ENCODE results near the gene IRF6. TPM values are rescaled to one million over a fixed set of nuclear protein-coding genes. Genes with fewer than 3 reads are reported as not detected.

IRF6 gene
- polyA plus RNA-seq, 1 donor from 2014 or later: not detected

GRCh38 chr1:209817691-209818090 is 11.7 kb upstream of the IRF6 start:
- no peak overlapping the region for H2AFZ ChIP-seq (ENCODE audit: low read depth, low read length)
- H3K27me3 ChIP-seq (ENCODE audit: insufficient read depth, low read depth, low read length): no peaks in the 10 kb centered on the region
- no peak overlapping the region for H3K9ac ChIP-seq (ENCODE audit: low read length)
- H3K79me2 ChIP-seq (replicated peaks; ENCODE audit: insufficient read depth, low read length): no peaks in the 10 kb centered on the region
- no peaks in the 10 kb centered on the region for H3F3A ChIP-seq (ENCODE audit: insufficient read depth, low read length, poor library complexity, severe bottlenecking)
- H4K20me1 ChIP-seq (ENCODE audit: insufficient read depth): no peaks in the 10 kb centered on the region
- no peaks in the 10 kb centered on the region for H3K9me2 ChIP-seq (ENCODE audit: insufficient read depth, low read length)
- no peak for TF ChIP-seq CTCF (IDR thresholded peaks at IDR 0.05; ENCODE audit: poor library complexity, severe bottlenecking)
- TF ChIP-seq POLR2AphosphoS5 (IDR thresholded peaks at IDR 0.05): no peak
- TF ChIP-seq SMC3 (conservative IDR thresholded peaks at IDR 0.05; ENCODE audit: poor library complexity): no peak
- TF ChIP-seq RAD21 (conservative IDR thresholded peaks at IDR 0.05): no peak
- no peak for TF ChIP-seq MXI1 (conservative IDR thresholded peaks at IDR 0.05; ENCODE audit: poor library complexity, severe bottlenecking)
- TF ChIP-seq TAF1 (IDR thresholded peaks at IDR 0.05; ENCODE audit: low read depth): no peak
- no peak for TF ChIP-seq REST (IDR thresholded peaks at IDR 0.05; ENCODE audit: borderline replicate concordance)
- no peak for TF ChIP-seq EZH2 (IDR thresholded peaks at IDR 0.05; ENCODE audit: borderline replicate concordance, insufficient read depth, low read length, poor library complexity, severe bottlenecking)
- no peak for TF ChIP-seq EP300 (conservative IDR thresholded peaks at IDR 0.05; ENCODE audit: poor library complexity, severe bottlenecking)
- no peaks in the 10 kb centered on the region for H3K36me3 ChIP-seq (ENCODE audit: insufficient read depth, low read length)
- no peak overlapping the region for H3K27ac ChIP-seq (ENCODE audit: low read length)
- H3K4me2 ChIP-seq (ENCODE audit: low read length): no peak overlapping the region
- H3K9me3 ChIP-seq (ENCODE audit: low read length): no peaks in the 10 kb centered on the region
- no peak overlapping the region for H3K4me3 ChIP-seq (ENCODE audit: low read length)

GRCh38 chr1:209816923-209817322 is 11.0 kb upstream of the IRF6 start:
- H3K4me3 ChIP-seq (ENCODE audit: low read length): no peak overlapping the region
- TF ChIP-seq CTCF (IDR thresholded peaks at IDR 0.05; ENCODE audit: poor library complexity, severe bottlenecking): no peak
- TF ChIP-seq POLR2AphosphoS5 (IDR thresholded peaks at IDR 0.05): no peak
- no peak for TF ChIP-seq RAD21 (conservative IDR thresholded peaks at IDR 0.05)
- H3F3A ChIP-seq (ENCODE audit: insufficient read depth, low read length, poor library complexity, severe bottlenecking): no peaks in the 10 kb centered on the region
- no peak overlapping the region for H3K9ac ChIP-seq (ENCODE audit: low read length)
- H3K79me2 ChIP-seq (replicated peaks; ENCODE audit: insufficient read depth, low read length): no peaks in the 10 kb centered on the region
- H3K4me2 ChIP-seq (ENCODE audit: low read length): no peak overlapping the region
- H3K36me3 ChIP-seq (ENCODE audit: insufficient read depth, low read length): no peaks in the 10 kb centered on the region
- H3K27ac ChIP-seq (ENCODE audit: low read length): no peak overlapping the region
- no peak overlapping the region for H2AFZ ChIP-seq (ENCODE audit: low read depth, low read length)
- H4K20me1 ChIP-seq (ENCODE audit: insufficient read depth): no peaks in the 10 kb centered on the region
- no peaks in the 10 kb centered on the region for H3K9me3 ChIP-seq (ENCODE audit: low read length)
- H3K9me2 ChIP-seq (ENCODE audit: insufficient read depth, low read length): no peaks in the 10 kb centered on the region
- H3K27me3 ChIP-seq (ENCODE audit: insufficient read depth, low read depth, low read length): no peaks in the 10 kb centered on the region
